Stimulated activated CD4-positive, alpha-beta T cell treated with anti-CD3 and anti-CD28 coated beads, Interleukin-4, amount 100 ng/mL, for 4 hours (primary cell): ENCODE results near the gene SSBP1.
"Not testable (repeated sequence)": the region's sequence is repeated elsewhere in the genome, so short reads cannot be mapped to it uniquely, and the experiment has no call there.

Source experiments
- DNase-seq, 2 experiments: peaks; one replicate each; pipeline ENCODE4 v3.0.0-alpha.2; 2020

The SSBP1 gene

GRCh38 chr7:141709749-141710148 is 28.4 kb upstream of the SSBP1 start:
- no peak for DNase-seq

- no peak for DNase-seq
These were observed 27.9 kb upstream of the SSBP1 start for GRCh38 chr7:141710301-141710700.

GRCh38 chr7:141712603-141713255 is 25.4 kb upstream of the SSBP1 start:
- no peak for DNase-seq

- DNase-seq: no peak
These were observed 24.3 kb upstream of the SSBP1 start for GRCh38 chr7:141713890-141714289.

GRCh38 chr7:141714571-141714970 is 23.6 kb upstream of the SSBP1 start:
- no peak for DNase-seq

GRCh38 chr7:141715018-141715417 is 23.1 kb upstream of the SSBP1 start:
- DNase-seq: no peak

- DNase-seq: no peak
These were observed 22.1 kb upstream of the SSBP1 start for GRCh38 chr7:141715794-141716689.

GRCh38 chr7:141717450-141717849 is 20.7 kb upstream of the SSBP1 start:
- DNase-seq: no peak

- no peak for DNase-seq
These were observed 15.6 kb upstream of the SSBP1 start for GRCh38 chr7:141722529-141722928.

- no peak for DNase-seq
These were observed 9.1 kb upstream of the SSBP1 start for GRCh38 chr7:141729020-141729419.

GRCh38 chr7:141731476-141732149 is 6.5 kb upstream of the SSBP1 start:
- DNase-seq: no peak

GRCh38 chr7:141737118-141737835 is 881 bp upstream of the SSBP1 start:
- DNase-seq: no peak

- no peak for DNase-seq
These were observed 445 bp downstream of the SSBP1 start for GRCh38 chr7:141738592-141739013.

- DNase-seq: no peak
These were observed 1.1 kb downstream of the SSBP1 start for GRCh38 chr7:141739250-141739649.

GRCh38 chr7:141742229-141742628 is 4.1 kb downstream of the SSBP1 start:
- no peak for DNase-seq

- DNase-seq: no peak
These were observed 6.0 kb downstream of the SSBP1 start for GRCh38 chr7:141744131-141744530.

GRCh38 chr7:141748396-141748795 is 10.2 kb downstream of the SSBP1 start:
- no peak for DNase-seq

GRCh38 chr7:141751904-141752303 is 13.7 kb downstream of the SSBP1 start:
- not testable (repeated sequence) for DNase-seq

- DNase-seq: no peak
These were observed 14.5 kb downstream of the SSBP1 start for GRCh38 chr7:141752634-141753033.

- DNase-seq: no peak
These were observed 16.8 kb downstream of the SSBP1 start for GRCh38 chr7:141754939-141755338.

GRCh38 chr7:141763797-141764196 is 25.6 kb downstream of the SSBP1 start, which contains the start of gene TAS2R3:
TAS2R3 (plus strand) TSS chr7:141764097; CDS start chr7:141764159, 62 bp downstream.
- no peak for DNase-seq

- not testable (repeated sequence) for DNase-seq
These were observed 32.0 kb downstream of the SSBP1 start for GRCh38 chr7:141770083-141770583.

- DNase-seq: no peak
These were observed 38.2 kb downstream of the SSBP1 start, which contains the start of gene TAS2R4 for GRCh38 chr7:141776374-141776773. TAS2R4 (plus strand) TSS chr7:141776674; CDS start chr7:141778489, 1,815 bp downstream.
